Measurements from ENCODE around the gene SYT1. TPM values are rescaled to one million over a fixed set of nuclear protein-coding genes. Genes with fewer than 3 reads are reported as not detected.
"Not testable (repeated sequence)": the region's sequence is repeated elsewhere in the genome, so short reads cannot be mapped to it uniquely, and the experiment has no call there.

SYT1 gene
- not detected in 2 replicates for total RNA-seq

- no peak within 1 kb of the TSS for H3K4me3 Mint-ChIP-seq (ENCODE audit: low read depth)
These were observed at the start of gene SYT1 for GRCh38 chr12:78864403-78864869. Gene SYT1, plus strand, starts transcription at chr12:78864774.

DNA sequence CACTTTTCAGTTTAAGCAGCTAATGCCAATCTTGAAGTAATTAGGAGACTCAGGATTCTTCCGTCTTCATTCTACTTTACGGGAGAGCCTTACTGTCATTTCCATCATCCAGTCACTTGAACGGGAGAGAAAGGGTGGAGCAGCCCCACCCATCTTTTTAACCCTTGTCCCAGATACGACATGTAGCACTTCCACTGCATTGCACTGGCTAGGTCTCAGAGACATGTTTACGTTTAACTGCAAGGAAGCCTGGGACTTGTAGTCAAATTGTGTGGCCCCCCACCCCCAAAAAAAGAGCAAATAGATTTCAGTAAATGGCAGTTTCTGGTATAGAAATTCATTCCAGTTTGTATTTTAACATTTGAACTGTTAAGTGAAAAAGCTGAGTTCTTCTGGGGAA, 46.1 kb upstream of the SYT1 start:
- no peaks in the 10 kb centered on the region for H3K27me3 Mint-ChIP-seq (ENCODE audit: low read depth)
- no peaks in the 10 kb centered on the region for H3K36me3 Mint-ChIP-seq (ENCODE audit: low read depth)
- H3K4me3 Mint-ChIP-seq (ENCODE audit: low read depth): no peak overlapping the region
- no peak overlapping the region for H3K27ac Mint-ChIP-seq
- peaks cover 21% of the 10 kb centered on the region for H3K9me3 Mint-ChIP-seq
- no peaks in the 10 kb centered on the region for H3K4me1 Mint-ChIP-seq (ENCODE audit: low read depth)
- intact Hi-C loops (cut with micrococcal nuclease): no loop called here
- no peak for DNase-seq (ENCODE audit: low spot score)

More at GRCh38 chr12:78864403-78864869, at the start of gene SYT1:
- no peak within 1 kb of the TSS for H3K27ac Mint-ChIP-seq
- DNase-seq (ENCODE audit: low spot score): no peak
- H3K4me1 Mint-ChIP-seq (ENCODE audit: low read depth): no peaks in the 10 kb centered on the region
- no peaks in the 10 kb centered on the region for H3K9me3 Mint-ChIP-seq
- intact Hi-C loops (cut with micrococcal nuclease): no loop called here
- peaks cover 11% of the 10 kb centered on the region for H3K27me3 Mint-ChIP-seq (ENCODE audit: low read depth)
- H3K36me3 Mint-ChIP-seq (ENCODE audit: low read depth): no peaks in the 10 kb centered on the region

- H3K4me1 Mint-ChIP-seq (ENCODE audit: low read depth): no peaks in the 10 kb centered on the region
- no peak overlapping the region for H3K4me3 Mint-ChIP-seq (ENCODE audit: low read depth)
- no peaks in the 10 kb centered on the region for H3K36me3 Mint-ChIP-seq (ENCODE audit: low read depth)
- no peak for DNase-seq (ENCODE audit: low spot score)
- no peaks in the 10 kb centered on the region for H3K27me3 Mint-ChIP-seq (ENCODE audit: low read depth)
- intact Hi-C loops (cut with micrococcal nuclease): no loop called here
- H3K9me3 Mint-ChIP-seq: peaks cover 15% of the 10 kb centered on the region
- no peak overlapping the region for H3K27ac Mint-ChIP-seq
These were observed 43.6 kb upstream of the SYT1 start for GRCh38 chr12:78820946-78821345.

DNA sequence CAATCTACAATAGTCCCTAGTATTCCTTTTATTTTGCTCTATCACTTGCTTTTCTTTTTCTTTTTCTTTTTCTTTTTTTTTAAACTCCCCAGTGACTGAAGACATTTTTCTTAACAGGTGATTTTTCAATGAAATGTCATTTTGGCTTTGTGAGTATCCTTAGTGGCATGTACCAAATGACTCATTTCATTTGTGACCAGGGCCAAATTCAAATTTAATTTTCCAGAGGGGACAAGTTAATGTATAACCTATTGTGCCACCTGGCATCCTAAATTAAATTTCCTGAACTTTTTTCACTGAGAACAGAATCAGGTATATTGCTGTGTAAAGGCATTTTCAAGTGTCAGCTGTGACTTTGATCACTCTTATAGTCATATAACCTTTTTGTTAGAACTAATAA, 39.7 kb upstream of the SYT1 start:
- H3K4me1 Mint-ChIP-seq (ENCODE audit: low read depth): no peaks in the 10 kb centered on the region
- peaks cover 11% of the 10 kb centered on the region for H3K9me3 Mint-ChIP-seq
- no peaks in the 10 kb centered on the region for H3K27me3 Mint-ChIP-seq (ENCODE audit: low read depth)
- no peak overlapping the region for H3K27ac Mint-ChIP-seq
- intact Hi-C loops (cut with micrococcal nuclease): no loop called here
- no peaks in the 10 kb centered on the region for H3K36me3 Mint-ChIP-seq (ENCODE audit: low read depth)
- DNase-seq (ENCODE audit: low spot score): no peak
- H3K4me3 Mint-ChIP-seq (ENCODE audit: low read depth): no peak overlapping the region

GRCh38 chr12:78829690-78830089, 34.9 kb upstream of the SYT1 start:
- no peak overlapping the region for H3K4me3 Mint-ChIP-seq (ENCODE audit: low read depth)
- peaks cover 14% of the 10 kb centered on the region for H3K9me3 Mint-ChIP-seq
- no peaks in the 10 kb centered on the region for H3K27me3 Mint-ChIP-seq (ENCODE audit: low read depth)
- no peaks in the 10 kb centered on the region for H3K36me3 Mint-ChIP-seq (ENCODE audit: low read depth)
- intact Hi-C loops (cut with micrococcal nuclease): no loop called here
- no peaks in the 10 kb centered on the region for H3K4me1 Mint-ChIP-seq (ENCODE audit: low read depth)
- DNase-seq (ENCODE audit: low spot score): no peak
- no peak overlapping the region for H3K27ac Mint-ChIP-seq

- DNase-seq (ENCODE audit: low spot score): no peak
- H3K27me3 Mint-ChIP-seq (ENCODE audit: low read depth): no peaks in the 10 kb centered on the region
- peaks cover 14% of the 10 kb centered on the region for H3K9me3 Mint-ChIP-seq
- no peaks in the 10 kb centered on the region for H3K36me3 Mint-ChIP-seq (ENCODE audit: low read depth)
- no peak overlapping the region for H3K27ac Mint-ChIP-seq
- no peak overlapping the region for H3K4me3 Mint-ChIP-seq (ENCODE audit: low read depth)
- H3K4me1 Mint-ChIP-seq (ENCODE audit: low read depth): no peaks in the 10 kb centered on the region
- intact Hi-C loops (cut with micrococcal nuclease): no loop called here
These were observed 29.1 kb upstream of the SYT1 start for GRCh38 chr12:78835493-78835892.

GRCh38 chr12:78840518-78841019, 24.0 kb upstream of the SYT1 start:
- DNase-seq (ENCODE audit: low spot score); H3K4me3 Mint-ChIP-seq (ENCODE audit: low read depth); H3K27me3 Mint-ChIP-seq (ENCODE audit: low read depth); intact Hi-C loops (cut with micrococcal nuclease); H3K9me3 Mint-ChIP-seq; H3K36me3 Mint-ChIP-seq (ENCODE audit: low read depth); H3K27ac Mint-ChIP-seq; H3K4me1 Mint-ChIP-seq (ENCODE audit: low read depth): not testable (repeated sequence)

- H3K36me3 Mint-ChIP-seq (ENCODE audit: low read depth): no peaks in the 10 kb centered on the region
- H3K4me1 Mint-ChIP-seq (ENCODE audit: low read depth): no peaks in the 10 kb centered on the region
- no peak overlapping the region for H3K27ac Mint-ChIP-seq
- H3K9me3 Mint-ChIP-seq: peaks cover 14% of the 10 kb centered on the region
- H3K4me3 Mint-ChIP-seq (ENCODE audit: low read depth): no peak overlapping the region
- no peaks in the 10 kb centered on the region for H3K27me3 Mint-ChIP-seq (ENCODE audit: low read depth)
- DNase-seq (ENCODE audit: low spot score): no peak
- intact Hi-C loops (cut with micrococcal nuclease): no loop called here
These were observed 11.3 kb upstream of the SYT1 start for GRCh38 chr12:78853231-78853630.

GRCh38 chr12:78863482-78864402, 832 bp upstream of the SYT1 start:
- H3K4me1 Mint-ChIP-seq (ENCODE audit: low read depth): no peaks in the 10 kb centered on the region
- intact Hi-C loops (cut with micrococcal nuclease): no loop called here
- H3K27me3 Mint-ChIP-seq (ENCODE audit: low read depth): peaks cover 11% of the 10 kb centered on the region
- H3K4me3 Mint-ChIP-seq (ENCODE audit: low read depth): no peak overlapping the region
- H3K27ac Mint-ChIP-seq: no peak overlapping the region
- DNase-seq (ENCODE audit: low spot score): no peak
- H3K36me3 Mint-ChIP-seq (ENCODE audit: low read depth): no peaks in the 10 kb centered on the region
- H3K9me3 Mint-ChIP-seq: no peaks in the 10 kb centered on the region

DNA sequence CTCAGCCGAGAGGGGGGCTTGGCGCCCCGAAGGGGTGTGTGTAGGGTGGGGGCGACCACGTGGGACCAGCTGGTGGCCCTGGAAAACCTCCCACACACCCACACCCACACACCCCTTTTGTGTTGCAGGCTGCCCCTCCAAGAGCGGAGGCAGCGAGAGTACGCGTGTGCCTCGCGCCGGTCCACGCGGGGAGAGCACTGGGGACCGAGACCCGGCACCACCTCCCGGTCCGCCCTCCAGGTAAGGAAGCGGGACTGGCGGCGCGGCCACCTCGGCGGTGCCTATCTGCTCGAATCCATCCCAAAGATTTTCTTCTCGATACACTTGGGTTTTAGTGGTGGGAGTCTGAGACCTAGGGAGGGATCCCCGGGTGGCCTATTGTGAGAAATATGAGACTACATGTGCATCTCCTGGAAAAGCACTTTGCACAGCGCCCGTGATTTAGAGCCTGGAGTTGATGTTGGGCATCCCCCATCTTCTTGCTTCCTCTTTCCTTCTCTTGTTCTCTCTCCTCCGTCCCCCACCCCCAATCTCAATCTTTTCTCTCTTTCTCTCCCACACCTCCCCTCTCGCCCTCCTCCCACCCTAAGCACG, 393 bp downstream of the SYT1 start:
- H3K27ac Mint-ChIP-seq: no peak overlapping the region
- H3K9me3 Mint-ChIP-seq: no peaks in the 10 kb centered on the region
- no peak overlapping the region for H3K4me3 Mint-ChIP-seq (ENCODE audit: low read depth)
- peaks cover 11% of the 10 kb centered on the region for H3K27me3 Mint-ChIP-seq (ENCODE audit: low read depth)
- H3K4me1 Mint-ChIP-seq (ENCODE audit: low read depth): no peaks in the 10 kb centered on the region
- no peak for DNase-seq (ENCODE audit: low spot score)
- H3K36me3 Mint-ChIP-seq (ENCODE audit: low read depth): no peaks in the 10 kb centered on the region
- intact Hi-C loops (cut with micrococcal nuclease): no loop called here

DNA sequence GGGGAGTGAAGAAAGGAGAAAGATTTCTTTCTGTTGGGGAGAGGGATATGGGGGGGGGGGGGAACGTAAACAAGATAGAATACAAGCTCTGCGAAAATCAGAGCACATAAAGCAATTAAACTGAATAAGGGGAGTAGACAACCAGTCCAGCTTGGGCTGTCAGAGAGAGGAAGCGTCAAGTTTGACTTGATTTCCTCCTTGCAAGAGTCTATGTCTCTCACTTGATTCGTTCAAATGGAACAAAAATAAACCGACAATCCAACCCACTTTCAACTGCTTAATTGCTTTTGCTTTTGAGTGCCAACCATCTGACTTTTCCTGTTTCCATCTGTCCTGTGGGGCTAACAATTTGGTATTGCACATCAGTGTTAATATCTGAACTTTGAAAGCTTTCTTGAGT, 942 bp downstream of the SYT1 start:
- intact Hi-C loops (cut with micrococcal nuclease): no loop called here
- Mint-ChIP-seq H3K4me3 (ENCODE audit: low read depth) (no peak overlapping the region), H3K36me3 (ENCODE audit: low read depth) (no peaks in the 10 kb centered on the region), H3K27me3 (ENCODE audit: low read depth) (peaks cover 11% of the 10 kb centered on the region), H3K4me1 (ENCODE audit: low read depth) (no peaks in the 10 kb centered on the region), H3K9me3 (no peaks in the 10 kb centered on the region), H3K27ac (no peak overlapping the region)
- DNase-seq (ENCODE audit: low spot score): no peak

GRCh38 chr12:78866518-78866917, 1.9 kb downstream of the SYT1 start:
- intact Hi-C loops (cut with micrococcal nuclease): no loop called here
- H3K9me3 Mint-ChIP-seq: no peaks in the 10 kb centered on the region
- H3K27ac Mint-ChIP-seq: no peak overlapping the region
- no peaks in the 10 kb centered on the region for H3K36me3 Mint-ChIP-seq (ENCODE audit: low read depth)
- H3K27me3 Mint-ChIP-seq (ENCODE audit: low read depth): peaks cover 11% of the 10 kb centered on the region
- no peaks in the 10 kb centered on the region for H3K4me1 Mint-ChIP-seq (ENCODE audit: low read depth)
- H3K4me3 Mint-ChIP-seq (ENCODE audit: low read depth): no peak overlapping the region
- DNase-seq (ENCODE audit: low spot score): no peak

DNA sequence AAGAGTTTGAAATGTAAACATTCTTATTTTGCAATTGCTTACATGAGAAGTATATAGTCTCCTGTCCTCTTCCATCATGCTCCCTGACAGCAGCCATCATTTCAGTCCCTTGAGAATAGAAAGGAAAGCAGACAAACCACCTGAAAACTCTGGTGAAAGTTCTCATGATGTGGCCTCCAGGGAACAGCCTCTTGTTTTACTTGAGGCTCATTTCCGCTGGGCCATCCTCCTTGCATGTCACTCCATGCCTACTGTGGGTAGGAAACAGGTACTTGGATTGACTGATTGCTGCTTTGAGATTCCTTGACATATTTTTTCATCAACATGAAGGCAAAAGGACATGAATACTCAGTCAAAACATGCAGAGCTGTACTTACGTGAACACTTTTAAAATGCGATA, 6.0 kb downstream of the SYT1 start:
- no peak for DNase-seq (ENCODE audit: low spot score)
- no peak overlapping the region for H3K4me3 Mint-ChIP-seq (ENCODE audit: low read depth)
- H3K27me3 Mint-ChIP-seq (ENCODE audit: low read depth): no peaks in the 10 kb centered on the region
- no peaks in the 10 kb centered on the region for H3K4me1 Mint-ChIP-seq (ENCODE audit: low read depth)
- intact Hi-C loops (cut with micrococcal nuclease): no loop called here
- H3K9me3 Mint-ChIP-seq: no peaks in the 10 kb centered on the region
- no peaks in the 10 kb centered on the region for H3K36me3 Mint-ChIP-seq (ENCODE audit: low read depth)
- no peak overlapping the region for H3K27ac Mint-ChIP-seq

Measured in activated T-helper 2 cell treated with anti-CD3 and anti-CD28 coated beads, Interferon-gamma antibody, Interleukin-2, Interleukin-4, amounts not matched to agents 10 μg/mL and 5 μg/mL and 100 μg/mL, durations not matched to agents 14 hours and 24 hours and 36 hours (primary cell).